ENCODE data around the gene GRIN1. TPM values are rescaled to one million over a fixed set of nuclear protein-coding genes. Genes with fewer than 3 reads are reported as not detected.

Gene GRIN1
- total and polyA plus RNA-seq, 10 of the 15 experiments (the other 5 are each of a cell fraction or from before 2014, with no cell fraction given): 0.05 to 0.10 (median 0.06) TPM; not detected in 6

DNA sequence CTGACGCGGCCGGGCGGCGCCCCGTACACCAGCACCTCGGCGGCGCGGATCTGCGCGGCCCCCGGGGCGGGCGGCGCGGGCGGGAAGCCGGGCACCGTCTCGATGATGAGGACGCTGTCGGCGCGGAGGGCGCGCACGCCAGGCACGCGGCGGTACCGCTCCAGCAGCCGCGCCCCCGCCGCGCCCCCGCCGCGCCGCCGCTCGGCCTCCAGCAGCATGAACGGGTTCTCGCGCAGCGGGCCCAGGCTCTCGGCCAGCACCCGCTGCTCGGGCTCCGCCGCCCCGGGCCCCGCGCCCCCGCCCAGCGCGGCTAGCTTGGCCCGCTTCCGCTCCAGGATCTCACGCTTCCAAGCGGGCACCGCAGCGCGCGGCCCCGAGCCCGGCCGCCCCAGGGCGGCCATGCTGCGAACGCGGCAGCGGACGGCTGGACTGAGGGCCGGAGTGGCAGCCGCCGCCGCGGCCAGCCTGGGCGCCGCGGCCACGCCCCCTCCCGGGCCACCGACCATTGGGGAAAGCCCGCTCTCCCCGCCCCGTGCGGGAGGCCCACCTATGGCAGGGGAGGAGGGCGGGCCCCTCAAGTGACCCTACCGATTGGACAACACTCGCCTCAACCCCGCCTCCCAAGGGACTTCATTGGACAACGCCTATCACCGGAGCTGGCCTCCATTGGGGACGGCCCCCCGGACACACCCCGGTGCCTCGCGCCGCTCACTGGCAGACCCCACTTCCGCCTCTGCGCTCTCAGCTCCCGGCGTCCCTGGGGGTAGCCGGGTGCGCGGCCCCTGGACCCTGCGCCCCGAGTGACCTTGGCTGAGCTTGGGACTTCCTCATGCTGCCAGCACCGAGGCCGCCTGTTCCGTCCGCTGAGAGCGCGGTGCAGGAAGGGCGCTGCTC lies 61.6 kb downstream of the GRIN1 start, which contains the start of gene TPRN:
TSS of gene TPRN (minus strand) at position 431 of the 894 bp plus-strand sequence. CDS start at position 401, 30 bp downstream.
- BruUV-seq (replicated peaks): no TSS peak
- in situ Hi-C loops (cut with MboI) (no loop called here), intact Hi-C loops (cut with micrococcal nuclease; ENCODE audit: unreplicated experiment) (loop anchor here (2.0 kb wide), 2 partner anchors 22 to 78 kb away; partner anchors contain the start of gene RNF208)
- ChIA-PET RAD21 (ENCODE audit: unreplicated experiment) (interaction anchor here (0.7 to 1.5 kb wide), 9 partner anchors 12 to 112 kb away, joined by 3 to 9 read pairs (median 4); partner anchors contain the start of genes ANAPC2, RNF208, SSNA1 and TUBB4B), SMC1A (ENCODE audit: uncharacterized antibody, unreplicated experiment) (interaction anchor here (1.0 to 4.6 kb wide), 5 partner anchors 11 to 253 kb away, joined by 3 to 18 read pairs (median 4); partner anchors contain the start of genes CYSRT1 and RNF208), POLR2A (interaction anchor here (0.5 to 8.0 kb wide), 18 partner anchors 11 to 225 kb away, joined by 3 to 68 read pairs (median 5); partner anchors contain the start of genes CYSRT1, MAN1B1, RNF208 and SAPCD2), CTCF (interaction anchor here (0.6 to 1.9 kb wide), 7 partner anchors 12 to 76 kb away, joined by 3 to 11 read pairs (median 4); partner anchors contain the start of genes ANAPC2 and SSNA1)
- ATAC-seq (peak; percentile 96), FAIRE-seq (peak; percentile 99), DNase-seq (ENCODE audit: low read depth, low spot score) (peak; percentile 95)
- Histone ChIP-seq H3K9me3 (replicated peaks; ENCODE audit: control insufficient read depth, insufficient read depth, low read length) (no peaks in the 10 kb centered on the region), H3K4me2 (ENCODE audit: control insufficient read depth, insufficient read depth) (peak within 1 kb of the TSS; percentile 86), H2AFZ (ENCODE audit: control insufficient read depth, low read depth, low read length) (peak within 1 kb of the TSS; percentile 74), H3K27ac (ENCODE audit: control insufficient read depth, insufficient read depth) (peak within 1 kb of the TSS; percentile 62), H4K20me1 (ENCODE audit: control insufficient read depth, insufficient read depth) (no peaks in the 10 kb centered on the region), H3K4me3 (peak within 1 kb of the TSS; percentile 77), H3K9ac (ENCODE audit: control insufficient read depth, insufficient read depth, low read length) (peak within 1 kb of the TSS; percentile 78), H3K36me3 (ENCODE audit: control insufficient read depth in 2 of 2, insufficient read depth in 2 of 2, low read length in 1 of 2) (no peaks in the 10 kb centered on the region), H3K79me2 (ENCODE audit: control insufficient read depth, insufficient read depth, low read length) (peaks cover 26% of the 10 kb centered on the region), H3K4me1 (ENCODE audit: control insufficient read depth, insufficient read depth, low read length) (peaks cover 32% of the 10 kb centered on the region), H3K27me3 (replicated peaks in 1 of 2; ENCODE audit: control insufficient read depth in 2 of 2, insufficient read depth in 2 of 2, low read length in 1 of 2) (no peaks in the 10 kb centered on the region)
- under 1% methylated on average over 78 of the region's 118 CpGs for WGBS (ENCODE audit: insufficient coverage, insufficient replicate concordance, low lambda C conversion rate, missing lambda C conversion rate)
- no peak for TF ChIP-seq MLLT1 (IDR thresholded peaks at IDR 0.05)
- no peak for TF ChIP-seq RBBP5 (conservative IDR thresholded peaks at IDR 0.05)
- peak; percentile 94 for TF ChIP-seq ESRRA (IDR thresholded peaks at IDR 0.05; ENCODE audit: low read length)
- TF ChIP-seq TARDBP (IDR thresholded peaks at IDR 0.05; ENCODE audit: borderline replicate concordance): no peak
- no peak for TF ChIP-seq BRCA1 (IDR thresholded peaks at IDR 0.05; ENCODE audit: low read depth, low read length)
- 0 out of 2 replicates have a peak, but pooled peaks have one; percentile 40 for TF ChIP-seq ZSCAN29 (IDR thresholded peaks at IDR 0.05)
- TF ChIP-seq KDM1A (IDR thresholded peaks at IDR 0.05; ENCODE audit: borderline replicate concordance): no peak
- TF ChIP-seq SPI1 (IDR thresholded peaks at IDR 0.05; ENCODE audit: borderline replicate concordance, insufficient read depth, low read depth, low read length): peak; percentile 60; the same call in 1 of the 2 replicates
- TF ChIP-seq MEF2A (IDR thresholded peaks at IDR 0.05; ENCODE audit: insufficient read depth, low read depth, low read length): no peak
- TF ChIP-seq SMARCA5 (IDR thresholded peaks at IDR 0.05): peak; percentile 71; the same call in 1 of the 2 replicates
- 0 out of 2 replicates have a peak, but pooled peaks have one; percentile 54 for TF ChIP-seq NFXL1 (IDR thresholded peaks at IDR 0.05; ENCODE audit: borderline replicate concordance)
- no peak for TF ChIP-seq PRDM15 (CRISPR knock-in tag; IDR thresholded peaks at IDR 0.05)
- TF ChIP-seq, protein P1, sequence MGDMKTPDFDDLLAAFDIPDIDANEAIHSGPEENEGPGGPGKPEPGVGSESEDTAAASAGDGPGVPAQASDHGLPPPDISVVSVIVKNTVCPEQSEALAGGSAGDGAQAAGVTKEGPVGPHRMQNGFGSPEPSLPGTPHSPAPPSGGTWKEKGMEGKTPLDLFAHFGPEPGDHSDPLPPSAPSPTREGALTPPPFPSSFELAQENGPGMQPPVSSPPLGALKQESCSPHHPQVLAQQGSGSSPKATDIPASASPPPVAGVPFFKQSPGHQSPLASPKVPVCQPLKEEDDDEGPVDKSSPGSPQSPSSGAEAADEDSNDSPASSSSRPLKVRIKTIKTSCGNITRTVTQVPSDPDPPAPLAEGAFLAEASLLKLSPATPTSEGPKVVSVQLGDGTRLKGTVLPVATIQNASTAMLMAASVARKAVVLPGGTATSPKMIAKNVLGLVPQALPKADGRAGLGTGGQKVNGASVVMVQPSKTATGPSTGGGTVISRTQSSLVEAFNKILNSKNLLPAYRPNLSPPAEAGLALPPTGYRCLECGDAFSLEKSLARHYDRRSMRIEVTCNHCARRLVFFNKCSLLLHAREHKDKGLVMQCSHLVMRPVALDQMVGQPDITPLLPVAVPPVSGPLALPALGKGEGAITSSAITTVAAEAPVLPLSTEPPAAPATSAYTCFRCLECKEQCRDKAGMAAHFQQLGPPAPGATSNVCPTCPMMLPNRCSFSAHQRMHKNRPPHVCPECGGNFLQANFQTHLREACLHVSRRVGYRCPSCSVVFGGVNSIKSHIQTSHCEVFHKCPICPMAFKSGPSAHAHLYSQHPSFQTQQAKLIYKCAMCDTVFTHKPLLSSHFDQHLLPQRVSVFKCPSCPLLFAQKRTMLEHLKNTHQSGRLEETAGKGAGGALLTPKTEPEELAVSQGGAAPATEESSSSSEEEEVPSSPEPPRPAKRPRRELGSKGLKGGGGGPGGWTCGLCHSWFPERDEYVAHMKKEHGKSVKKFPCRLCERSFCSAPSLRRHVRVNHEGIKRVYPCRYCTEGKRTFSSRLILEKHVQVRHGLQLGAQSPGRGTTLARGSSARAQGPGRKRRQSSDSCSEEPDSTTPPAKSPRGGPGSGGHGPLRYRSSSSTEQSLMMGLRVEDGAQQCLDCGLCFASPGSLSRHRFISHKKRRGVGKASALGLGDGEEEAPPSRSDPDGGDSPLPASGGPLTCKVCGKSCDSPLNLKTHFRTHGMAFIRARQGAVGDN (IDR thresholded peaks at IDR 0.05): peak; percentile 59
